Measurements from ENCODE around the gene SLC35C1. TPM values are rescaled to one million over a fixed set of nuclear protein-coding genes. Genes with fewer than 3 reads are reported as not detected.

The SLC35C1 gene
- total and polyA plus RNA-seq, 2 of the 13 experiments (the other 11 are each of a cell fraction or from before 2014, with no cell fraction given) = 2.9 to 7.0 TPM

DNA sequence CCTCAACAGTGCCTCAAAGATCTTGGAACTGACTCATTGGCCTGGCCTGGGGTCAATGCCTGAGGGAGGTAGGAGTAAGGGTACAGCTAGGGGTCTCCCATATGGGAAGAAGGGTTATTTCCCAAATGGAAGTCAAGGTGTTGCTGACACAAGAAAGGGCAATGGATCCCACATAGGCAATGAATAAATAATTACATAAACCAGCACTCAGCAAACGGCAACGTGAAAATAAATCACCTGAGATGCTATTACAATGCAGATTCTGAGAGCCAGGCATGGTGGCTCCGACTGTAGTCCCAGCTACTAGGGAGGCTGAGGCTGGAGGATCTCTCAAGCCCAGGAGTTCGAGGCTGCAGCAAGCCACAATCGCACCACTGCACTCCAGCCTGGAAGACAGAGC, 36.5 kb upstream of the SLC35C1 start:
- Histone ChIP-seq H3K4me2 (ENCODE audit: low read depth, low read length) (no peak overlapping the region), H3K36me3 (replicated peaks in 1 of 2; ENCODE audit: control insufficient read depth in 1 of 2, insufficient read depth in 2 of 2, low read length in 2 of 2) (no peaks in the 10 kb centered on the region), H4K20me1 (ENCODE audit: insufficient read depth, low read length) (no peaks in the 10 kb centered on the region), H3K4me3 (replicated peaks in 1 of 3; ENCODE audit: insufficient read depth in 1 of 3, low read depth in 2 of 3, low read length in 3 of 3) (no peak overlapping the region), H3K27me3 (ENCODE audit: control insufficient read depth in 1 of 2, insufficient read depth in 2 of 2, low read length in 2 of 2) (peaks cover 2 to 31% of the 10 kb centered on the region in 2 experiments; a peak in 3 of 5 replicates), H3K27ac (ENCODE audit: extremely low read length, insufficient read depth, low read length) (no peak overlapping the region), H3K4me1 (ENCODE audit: insufficient read depth, low read length) (peaks cover 9% of the 10 kb centered on the region; the same call in 1 of the 2 replicates), H3K79me2 (ENCODE audit: insufficient read depth, low read length) (no peaks in the 10 kb centered on the region), H3K9me3 (ENCODE audit: low read length) (no peaks in the 10 kb centered on the region), H2AFZ (ENCODE audit: low read length) (no peak overlapping the region), H3K9ac (ENCODE audit: insufficient read depth, low read depth, low read length) (no peak overlapping the region)
- BruUV-seq (replicated peaks) = no TSS peak
- ATAC-seq (no peak), DNase-seq (ENCODE audit: low spot score) (no peak), FAIRE-seq (no peak)
- intact Hi-C loops (cut with micrococcal nuclease; ENCODE audit: unreplicated experiment) (no loop called here), in situ Hi-C loops (cut with HindIII; ENCODE audit: extremely low pct_ligation_motif_present, low pct_unique_long_range_greater_than_20kb) (no loop called here)
- ChIA-PET CTCF (ENCODE audit: low intra/inter-chr PET ratio, low total read pairs) (no interaction called here), POLR2A (no interaction called here)
- WGBS (ENCODE audit: low lambda C conversion rate) = 13% methylated on average over 5 of the region's 5 CpGs
- TF ChIP-seq MEF2D (CRISPR knock-in tag; IDR thresholded peaks at IDR 0.05) (no peak), ZNF720 (CRISPR knock-in tag; IDR thresholded peaks at IDR 0.05) (no peak), ZKSCAN1 (IDR thresholded peaks at IDR 0.05; ENCODE audit: low read length) (no peak), HDAC6 (IDR thresholded peaks at IDR 0.05; ENCODE audit: low read depth, low read length) (no peak), ZSCAN21 (CRISPR knock-in tag; IDR thresholded peaks at IDR 0.05; ENCODE audit: borderline replicate concordance) (no peak), ZSCAN22 (CRISPR knock-in tag; IDR thresholded peaks at IDR 0.05) (no peak), TOPORS (CRISPR knock-in tag; IDR thresholded peaks at IDR 0.05) (no peak), LRRFIP1 (CRISPR knock-in tag; conservative IDR thresholded peaks at IDR 0.05) (no peak), ZNF512 (CRISPR knock-in tag; IDR thresholded peaks at IDR 0.05) (no peak), MXI1 (IDR thresholded peaks at IDR 0.05; ENCODE audit: borderline replicate concordance, low read depth, low read length) (no peak), MEIS2 (CRISPR knock-in tag; IDR thresholded peaks at IDR 0.05) (no peak), ZFAT (CRISPR knock-in tag; conservative IDR thresholded peaks at IDR 0.05) (no peak), HINFP (CRISPR knock-in tag; IDR thresholded peaks at IDR 0.05; ENCODE audit: low read depth) (no peak), ZFP36L2 (CRISPR knock-in tag; IDR thresholded peaks at IDR 0.05) (no peak)

Measured in HepG2 (cell line).